Ovary (tissue), 3 donors: Measurements from ENCODE around the gene AP1G2.

Experiments
- CTCF ChIP-seq, 3 donors: fragments of 450-650 bp in 2 of 3; fragments of 200-600 bp in 1 of 3; IDR thresholded peaks; one replicate each; pipeline versions ENCODE4 v1.5.1 to v1.8.0; 2016 to 2022; ENCODE audit warnings: antibody characterized with exemption in 3 of 3, mild to moderate bottlenecking in 1 of 3
- EP300 ChIP-seq: sonication (generic); formaldehyde crosslinking; IDR thresholded peaks from one replicate; pipeline ENCODE4 v1.6.1; 2017; ENCODE audit warnings: antibody characterized with exemption
- POLR2A ChIP-seq: fragments of 450-650 bp; IDR thresholded peaks from one replicate; pipeline ENCODE4 v1.6.1; 2017; ENCODE audit warnings: antibody characterized with exemption, mild to moderate bottlenecking, moderate library complexity
- donor health status: DM: no; HTN: no; CAD: no.

GRCh38 chr14:23530375-23531055 is 37.1 kb downstream of the AP1G2 start:
- no peak for TF ChIP-seq CTCF (IDR thresholded peaks at IDR 0.05)
- TF ChIP-seq EP300 = no peak
- no peak for TF ChIP-seq POLR2A
